Activated CD8-positive, alpha-beta T cell treated with anti-CD3 and anti-CD28 coated beads, Interleukin-2, amount 10 ng/mL, durations not matched to agents 7 days and 5 days (primary cell): ENCODE data around the gene AP1B1. TPM values are rescaled to one million over a fixed set of nuclear protein-coding genes. Genes with fewer than 3 reads are reported as not detected.
"Not testable (repeated sequence)": the region's sequence is repeated elsewhere in the genome, so short reads cannot be mapped to it uniquely, and the experiment has no call there.

Source experiments
- ATAC-seq: fragments of 150-1000 bp; cut with Tn5 transposase; one replicate; pipeline ENCODE4 v1.10.0; 2021; ENCODE audit warnings: moderate library complexity
- CTCF ChIA-PET: fragments of 350-600 bp; sonication (Branson Sonifier 250); formaldehyde crosslinking; loops from one replicate; lab custom pipeline; 2021; ENCODE audit warnings: antibody characterized with exemption; lab: Charles Lee
- POLR2A ChIA-PET: fragments of 350-600 bp; sonication (Branson Sonifier 250); formaldehyde crosslinking; loops from one replicate; lab custom pipeline; 2021; ENCODE audit warnings: antibody characterized with exemption; lab: Charles Lee
- DNase-seq: peaks from one replicate; pipeline ENCODE4 v3.0.0-alpha.2; 2020
- H3K27ac Mint-ChIP-seq: one replicate; pipeline ENCODE4 v1.8.0; 2021; ENCODE audit warnings: mild to moderate bottlenecking, mixed read lengths
- H3K27me3 Mint-ChIP-seq: one replicate; pipeline ENCODE4 v1.8.0; 2021; ENCODE audit warnings: low read depth, mixed read lengths
- H3K36me3 Mint-ChIP-seq: one replicate; pipeline ENCODE4 v1.8.0; 2021; ENCODE audit warnings: low read depth, mixed read lengths
- H3K4me1 Mint-ChIP-seq: one replicate; pipeline ENCODE4 v1.8.0; 2021; ENCODE audit warnings: low read depth, mixed read lengths
- H3K4me3 Mint-ChIP-seq: one replicate; pipeline ENCODE4 v1.8.0; 2021; ENCODE audit warnings: mild to moderate bottlenecking, mixed read lengths
- H3K9me3 Mint-ChIP-seq: one replicate; pipeline ENCODE4 v1.8.0; 2022; ENCODE audit warnings: mixed read lengths; ENCODE audit not compliant: insufficient read depth
- total RNA-seq, 2 experiments: library from RNA; stranded (reverse); gene quantifications; one replicate each; pipeline ENCODE4 v1.2.3, GENCODE V29; 2021

The AP1B1 gene
- total RNA-seq, 2 experiments from 2014 or later: 77.7 to 84.7 TPM

- Mint-ChIP-seq H3K36me3 (no peaks in the 10 kb centered on the region), H3K27ac (no peak overlapping the region), H3K4me1 (peaks cover 26% of the 10 kb centered on the region), H3K27me3 (no peaks in the 10 kb centered on the region), H3K4me3 (no peak overlapping the region), H3K9me3 (no peaks in the 10 kb centered on the region)
- POLR2A ChIA-PET: no interaction called here
- DNase-seq (no peak), ATAC-seq (no peak)
- CTCF ChIA-PET: no interaction called here
These were observed 20.6 kb upstream of the AP1B1 start for GRCh38 chr22:29408940-29409339.

DNA sequence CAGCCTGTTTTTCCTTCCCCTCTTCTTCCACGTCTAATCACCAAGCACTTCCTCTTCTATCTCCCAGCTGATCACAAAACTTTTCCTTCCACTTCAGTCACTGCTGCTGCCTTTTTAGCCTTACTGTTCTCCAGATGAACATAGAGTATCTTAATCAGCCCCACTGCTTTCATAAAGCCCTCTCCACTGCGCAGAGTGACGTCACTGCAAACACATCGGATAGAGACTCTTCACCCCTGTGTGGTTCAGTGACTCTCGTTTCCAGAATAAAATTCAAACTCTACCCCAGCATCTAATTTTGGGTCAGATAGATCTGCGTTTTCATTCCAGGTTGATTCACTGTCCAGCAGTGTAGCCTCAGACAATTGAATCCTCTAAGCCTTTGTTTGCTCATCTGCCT, 13.2 kb upstream of the AP1B1 start:
- H3K36me3 Mint-ChIP-seq, ATAC-seq, CTCF ChIA-PET, H3K9me3 Mint-ChIP-seq, H3K4me3 Mint-ChIP-seq, DNase-seq, H3K27ac Mint-ChIP-seq, POLR2A ChIA-PET, H3K4me1 Mint-ChIP-seq: not testable (repeated sequence)
- peaks cover 17% of the 10 kb centered on the region for H3K27me3 Mint-ChIP-seq

DNA sequence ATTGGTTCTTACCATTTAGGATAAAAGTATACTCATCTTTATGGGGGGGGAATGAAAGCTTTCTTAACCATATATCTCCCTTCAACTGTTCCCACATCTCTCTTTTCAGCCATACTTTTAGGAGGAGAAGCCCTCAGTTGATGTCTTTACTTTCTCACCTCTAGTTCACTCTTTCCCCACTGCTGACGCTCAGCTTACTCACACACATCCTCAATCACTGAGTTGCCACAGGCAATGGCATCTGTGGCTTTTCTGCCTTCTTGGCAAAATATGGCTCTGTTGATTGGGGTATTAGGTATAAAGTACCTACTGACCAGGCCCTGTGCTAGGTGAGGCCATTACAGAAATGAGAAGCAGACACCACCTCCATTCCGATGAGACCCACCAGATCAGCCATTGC, 12.2 kb upstream of the AP1B1 start:
- CTCF ChIA-PET: no interaction called here
- DNase-seq (no peak), ATAC-seq (no peak)
- Mint-ChIP-seq H3K9me3 (no peaks in the 10 kb centered on the region), H3K4me3 (no peak overlapping the region), H3K4me1 (no peaks in the 10 kb centered on the region), H3K36me3 (no peaks in the 10 kb centered on the region), H3K27me3 (peaks cover 17% of the 10 kb centered on the region), H3K27ac (no peak overlapping the region)
- POLR2A ChIA-PET: no interaction called here

DNA sequence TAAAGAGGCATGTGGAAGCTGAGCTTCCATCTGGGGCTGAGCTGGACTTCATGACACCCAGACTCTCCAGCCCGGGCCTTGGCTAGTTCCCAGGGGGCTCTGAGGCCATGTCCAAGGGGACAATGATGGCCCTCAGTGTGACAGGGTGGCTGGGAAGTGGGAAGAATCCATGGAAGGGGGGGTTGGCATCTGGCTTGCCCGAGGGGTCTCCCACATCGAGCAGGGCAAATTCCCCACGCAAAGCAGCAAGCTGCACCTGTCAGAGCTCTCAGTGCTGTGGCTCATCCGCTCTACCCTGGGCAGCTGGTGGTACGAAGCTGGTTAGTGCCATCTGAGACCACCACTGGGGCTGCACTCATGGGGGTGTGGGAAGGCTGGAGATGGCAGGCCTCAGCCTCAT, 9.4 kb upstream of the AP1B1 start:
- CTCF ChIA-PET: interaction anchor here (1.0 kb wide), 1 partner anchor 126 kb away, joined by 3 read pairs; no protein-coding TSS in a partner anchor
- no peak for ATAC-seq
- DNase-seq: no peak
- no peak overlapping the region for H3K27ac Mint-ChIP-seq
- peaks cover 15% of the 10 kb centered on the region for H3K4me1 Mint-ChIP-seq
- H3K27me3 Mint-ChIP-seq: peaks cover 17% of the 10 kb centered on the region
- H3K36me3 Mint-ChIP-seq: no peaks in the 10 kb centered on the region
- no peaks in the 10 kb centered on the region for H3K9me3 Mint-ChIP-seq
- POLR2A ChIA-PET: no interaction called here
- no peak overlapping the region for H3K4me3 Mint-ChIP-seq

- H3K36me3 Mint-ChIP-seq: no peaks in the 10 kb centered on the region
- H3K27ac Mint-ChIP-seq: no peak overlapping the region
- no peak overlapping the region for H3K4me3 Mint-ChIP-seq
- ChIA-PET CTCF (interaction anchor here (0.9 to 2.1 kb wide), 7 partner anchors 11 to 128 kb away, joined by 3 to 13 read pairs (median 4); no protein-coding TSS in a partner anchor), POLR2A (no interaction called here)
- ATAC-seq: no peak
- no peaks in the 10 kb centered on the region for H3K9me3 Mint-ChIP-seq
- DNase-seq: no peak
- H3K4me1 Mint-ChIP-seq: peaks cover 18% of the 10 kb centered on the region
- H3K27me3 Mint-ChIP-seq: peaks cover 7% of the 10 kb centered on the region
These were observed 7.8 kb upstream of the AP1B1 start for GRCh38 chr22:29396126-29396525.

GRCh38 chr22:29394931-29395581, 6.7 kb upstream of the AP1B1 start:
- Mint-ChIP-seq H3K4me3 (no peak overlapping the region), H3K36me3 (no peaks in the 10 kb centered on the region), H3K27ac (no peak overlapping the region), H3K9me3 (no peaks in the 10 kb centered on the region), H3K27me3 (no peaks in the 10 kb centered on the region), H3K4me1 (peaks cover 18% of the 10 kb centered on the region)
- ATAC-seq (peak; percentile 94), DNase-seq (peak; percentile 81)
- POLR2A ChIA-PET: no interaction called here
- CTCF ChIA-PET: interaction anchor here (0.9 to 2.1 kb wide), 6 partner anchors 10 to 129 kb away, joined by 3 to 13 read pairs (median 4); no protein-coding TSS in a partner anchor

- Mint-ChIP-seq H3K27ac (no peak overlapping the region), H3K4me1 (peaks cover 20% of the 10 kb centered on the region), H3K4me3 (no peak overlapping the region), H3K36me3 (no peaks in the 10 kb centered on the region), H3K27me3 (no peaks in the 10 kb centered on the region), H3K9me3 (no peaks in the 10 kb centered on the region)
- ChIA-PET POLR2A (interaction anchor here (0.6 kb wide), 1 partner anchor 112 kb away, joined by 4 read pairs; no protein-coding TSS in a partner anchor), CTCF (interaction anchor here (1.0 kb wide), 1 partner anchor 131 kb away, joined by 3 read pairs; no protein-coding TSS in a partner anchor)
- DNase-seq (no peak), ATAC-seq (no peak)
These were observed 4.7 kb upstream of the AP1B1 start for GRCh38 chr22:29393019-29393608.

- Mint-ChIP-seq H3K4me3 (no peak overlapping the region), H3K9me3 (no peaks in the 10 kb centered on the region), H3K4me1 (peaks cover 34% of the 10 kb centered on the region), H3K27me3 (no peaks in the 10 kb centered on the region), H3K27ac (no peak overlapping the region), H3K36me3 (peaks cover 6% of the 10 kb centered on the region)
- DNase-seq (no peak), ATAC-seq (no peak)
- CTCF ChIA-PET: no interaction called here
- POLR2A ChIA-PET: no interaction called here
These were observed 3.2 kb upstream of the AP1B1 start for GRCh38 chr22:29391546-29391945.

DNA sequence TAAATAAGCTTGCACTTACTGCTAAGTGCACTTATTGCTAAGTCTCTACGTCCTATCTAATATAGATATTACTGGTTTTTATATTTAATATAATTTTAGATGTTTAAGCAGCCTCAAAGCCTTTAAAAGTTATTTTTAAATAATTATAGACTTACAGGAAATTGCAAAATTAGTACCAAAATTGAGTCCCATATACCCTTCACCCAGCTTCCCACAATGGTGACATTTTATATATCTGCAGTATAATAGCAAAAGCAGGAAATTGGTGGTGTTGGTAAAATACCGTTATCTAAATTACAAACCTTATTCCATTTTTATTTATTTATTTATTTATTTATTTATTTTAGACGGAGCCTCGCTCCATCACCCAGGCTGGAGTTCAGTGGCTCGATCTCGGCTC, 1.9 kb upstream of the AP1B1 start:
- Mint-ChIP-seq H3K27me3 (no peaks in the 10 kb centered on the region), H3K36me3 (peaks cover 14% of the 10 kb centered on the region), H3K4me3 (no peak overlapping the region), H3K9me3 (no peaks in the 10 kb centered on the region), H3K27ac (no peak overlapping the region), H3K4me1 (peaks cover 45% of the 10 kb centered on the region)
- ATAC-seq (no peak), DNase-seq (no peak)
- CTCF ChIA-PET: no interaction called here
- POLR2A ChIA-PET: no interaction called here

DNA sequence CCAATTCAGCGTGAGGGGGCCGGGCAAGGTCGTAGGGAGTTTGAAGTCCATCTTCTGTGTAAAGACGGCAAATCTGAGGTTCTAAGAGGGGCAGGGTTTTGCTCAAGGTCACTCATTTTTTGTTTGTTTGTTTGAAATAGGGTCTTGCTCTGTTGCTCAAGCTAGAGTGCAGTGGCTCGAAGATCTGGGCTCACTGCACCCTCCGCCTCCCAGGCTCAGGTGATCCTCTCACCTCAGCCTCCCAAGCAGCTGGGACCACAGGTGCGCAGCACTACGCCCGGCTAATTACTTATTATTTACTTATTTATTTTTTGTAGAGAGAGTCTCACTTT, 355 bp upstream of the AP1B1 start:
- ChIA-PET POLR2A (interaction anchor here (1.0 to 1.5 kb wide), 3 partner anchors 14 to 154 kb away, joined by 3 to 4 read pairs (median 3); partner anchors contain the start of gene EWSR1), CTCF (interaction anchor here (1.0 to 1.5 kb wide), 2 partner anchors 25 to 135 kb away, joined by 3 read pairs; no protein-coding TSS in a partner anchor)
- Mint-ChIP-seq H3K4me1 (peaks cover 46% of the 10 kb centered on the region), H3K27ac (peak overlapping the region; percentile 91), H3K36me3 (peaks cover 19% of the 10 kb centered on the region), H3K4me3 (peak overlapping the region; percentile 92), H3K9me3 (no peaks in the 10 kb centered on the region), H3K27me3 (no peaks in the 10 kb centered on the region)
- ATAC-seq (peak; percentile 14), DNase-seq (no peak)

GRCh38 chr22:29386708-29387107, 1.7 kb downstream of the AP1B1 start:
- no peaks in the 10 kb centered on the region for H3K9me3 Mint-ChIP-seq
- H3K27me3 Mint-ChIP-seq: no peaks in the 10 kb centered on the region
- ChIA-PET CTCF (interaction anchor here (0.6 to 3.9 kb wide), 3 partner anchors 12 to 81 kb away, joined by 3 to 18 read pairs (median 3); no protein-coding TSS in a partner anchor), POLR2A (no interaction called here)
- H3K4me1 Mint-ChIP-seq: peaks cover 49% of the 10 kb centered on the region
- no peak for DNase-seq
- H3K27ac Mint-ChIP-seq: peak overlapping the region; percentile 44
- peaks cover 20% of the 10 kb centered on the region for H3K36me3 Mint-ChIP-seq
- no peak for ATAC-seq
- peak overlapping the region; percentile 92 for H3K4me3 Mint-ChIP-seq

DNA sequence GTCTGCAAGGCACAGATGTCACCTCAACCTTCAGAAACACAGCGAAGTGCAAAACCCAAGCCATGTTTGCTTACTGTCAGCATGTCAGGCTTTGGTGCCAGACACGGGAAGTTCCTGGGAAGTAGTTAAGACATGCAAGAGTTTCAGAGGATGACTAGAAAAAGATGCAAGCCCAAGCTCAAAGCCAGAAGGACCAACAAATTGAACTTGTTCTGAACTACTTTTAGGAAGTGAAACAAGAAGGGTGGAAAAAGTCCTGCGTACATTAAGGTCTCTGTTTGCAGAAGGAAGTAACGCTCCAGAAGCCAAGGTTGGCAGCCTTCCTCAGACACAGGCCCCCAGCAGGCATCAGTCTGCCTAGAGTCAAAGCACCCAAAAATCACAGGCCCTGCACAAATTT, 2.6 kb downstream of the AP1B1 start:
- no peak overlapping the region for H3K4me3 Mint-ChIP-seq
- CTCF ChIA-PET: interaction anchor here (1.3 to 3.9 kb wide), 3 partner anchors 10 to 26 kb away, joined by 3 to 18 read pairs (median 7); no protein-coding TSS in a partner anchor

More for the DNA sequence above, 2.6 kb downstream of the AP1B1 start:
- no peak overlapping the region for H3K27ac Mint-ChIP-seq
- peaks cover 23% of the 10 kb centered on the region for H3K36me3 Mint-ChIP-seq
- no peak for DNase-seq
- peaks cover 50% of the 10 kb centered on the region for H3K4me1 Mint-ChIP-seq
- no peaks in the 10 kb centered on the region for H3K9me3 Mint-ChIP-seq
- H3K27me3 Mint-ChIP-seq: no peaks in the 10 kb centered on the region
- POLR2A ChIA-PET: no interaction called here
- ATAC-seq: no peak
